Measurements from ENCODE around the gene SESN1. TPM values are rescaled to one million over a fixed set of nuclear protein-coding genes. Genes with fewer than 3 reads are reported as not detected.

SESN1 gene
- total RNA-seq, 1 experiment from 2014 or later: 1.9 TPM

DNA sequence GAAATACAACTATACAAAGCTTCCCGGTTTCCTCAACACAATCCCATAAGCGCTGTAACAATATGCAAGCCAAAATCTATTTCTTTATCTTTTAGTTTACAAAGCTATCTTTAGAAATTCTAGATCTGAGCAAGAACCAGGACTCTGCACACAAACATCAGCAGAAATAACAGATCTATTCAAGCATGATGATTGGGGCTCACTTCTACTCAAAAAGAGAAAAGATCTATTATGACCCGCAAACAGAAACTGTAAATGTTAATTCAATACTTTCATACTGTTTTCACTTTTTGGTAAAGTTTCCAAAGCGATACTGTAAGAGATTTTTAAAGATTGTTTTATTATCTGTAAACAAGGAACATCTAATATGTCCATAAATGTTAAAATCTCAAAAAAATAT lies 86.6 kb downstream of the SESN1 start:
- Histone ChIP-seq H3K4me3 (ENCODE audit: low read length) (no peak overlapping the region), H3K4me1 (ENCODE audit: low read length) (peaks cover 16% of the 10 kb centered on the region), H3K9ac (ENCODE audit: low read length) (no peak overlapping the region), H3K27me3 (ENCODE audit: low read length) (no peaks in the 10 kb centered on the region), H3K79me2 (ENCODE audit: low read length) (no peaks in the 10 kb centered on the region), H3K9me2 (replicated peaks; ENCODE audit: insufficient read depth, low read length) (no peaks in the 10 kb centered on the region), H4K20me1 (ENCODE audit: insufficient read depth, low read depth, low read length) (no peaks in the 10 kb centered on the region; the same call in 1 of the 2 replicates), H3K36me3 (ENCODE audit: insufficient read depth, low read length) (no peaks in the 10 kb centered on the region), H3K4me2 (ENCODE audit: low read depth, low read length, poor library complexity, severe bottlenecking) (peak overlapping the region; percentile 87), H3K27ac (ENCODE audit: low read length) (no peak overlapping the region), H2AFZ (ENCODE audit: low read length) (no peak overlapping the region), H3K9me3 (ENCODE audit: low read length) (no peaks in the 10 kb centered on the region)
- no peak for DNase-seq

DNA sequence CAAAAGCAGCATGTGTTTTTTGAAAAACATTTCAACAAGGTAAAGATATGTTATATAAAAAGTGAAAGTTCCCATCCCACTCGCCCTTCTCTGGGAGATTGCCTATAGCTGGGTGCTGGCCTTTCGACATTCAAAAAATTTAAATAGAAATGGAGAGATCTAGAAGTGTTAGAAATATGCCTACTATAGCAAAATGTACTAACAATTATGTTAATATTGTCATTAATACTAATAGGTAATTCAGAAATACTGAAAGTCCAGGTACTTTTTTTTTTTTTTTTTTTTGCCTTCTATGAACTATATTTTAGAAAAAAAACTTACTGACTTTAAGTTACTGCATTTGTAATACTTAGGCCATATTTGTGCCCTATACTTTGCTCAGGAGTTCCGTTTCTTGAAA lies 87.1 kb downstream of the SESN1 start:
- Histone ChIP-seq H3K9me3 (ENCODE audit: low read length) (no peaks in the 10 kb centered on the region), H2AFZ (ENCODE audit: low read length) (no peak overlapping the region), H3K4me3 (ENCODE audit: low read length) (no peak overlapping the region), H3K36me3 (ENCODE audit: insufficient read depth, low read length) (no peaks in the 10 kb centered on the region), H3K4me1 (ENCODE audit: low read length) (peaks cover 16% of the 10 kb centered on the region), H3K27ac (ENCODE audit: low read length) (no peak overlapping the region), H4K20me1 (ENCODE audit: insufficient read depth, low read depth, low read length) (no peaks in the 10 kb centered on the region; the same call in 1 of the 2 replicates), H3K79me2 (ENCODE audit: low read length) (no peaks in the 10 kb centered on the region), H3K4me2 (ENCODE audit: low read depth, low read length, poor library complexity, severe bottlenecking) (no peak overlapping the region), H3K9me2 (replicated peaks; ENCODE audit: insufficient read depth, low read length) (no peaks in the 10 kb centered on the region), H3K9ac (ENCODE audit: low read length) (no peak overlapping the region), H3K27me3 (ENCODE audit: low read length) (no peaks in the 10 kb centered on the region)
- no peak for DNase-seq

DNA sequence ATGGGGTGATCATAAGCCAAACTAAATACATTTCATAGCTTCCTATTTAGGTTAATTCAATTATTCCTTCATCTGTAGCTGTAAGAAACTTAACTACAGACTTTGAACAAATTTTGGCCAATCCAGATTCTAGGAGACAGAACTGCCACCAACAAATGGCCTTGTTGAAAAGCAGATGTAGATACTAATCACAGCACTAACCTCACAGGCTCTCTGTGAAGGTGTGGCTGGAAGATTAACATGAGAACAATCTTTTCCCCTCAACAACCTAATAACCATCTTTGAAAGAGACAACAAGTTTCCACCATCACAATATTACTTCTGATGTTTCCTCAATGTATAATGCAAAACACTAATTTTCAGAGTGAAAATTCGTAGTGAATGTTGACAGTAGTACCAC lies 87.8 kb downstream of the SESN1 start:
- H3K79me2 ChIP-seq (ENCODE audit: low read length): no peaks in the 10 kb centered on the region
- H4K20me1 ChIP-seq (ENCODE audit: insufficient read depth, low read depth, low read length): no peaks in the 10 kb centered on the region; the same call in 1 of the 2 replicates
- H3K9me3 ChIP-seq (ENCODE audit: low read length): no peaks in the 10 kb centered on the region
- H2AFZ ChIP-seq (ENCODE audit: low read length): no peak overlapping the region
- H3K27me3 ChIP-seq (ENCODE audit: low read length): no peaks in the 10 kb centered on the region
- DNase-seq: no peak
- H3K4me3 ChIP-seq (ENCODE audit: low read length): no peak overlapping the region
- H3K9me2 ChIP-seq (replicated peaks; ENCODE audit: insufficient read depth, low read length): no peaks in the 10 kb centered on the region
- no peak overlapping the region for H3K9ac ChIP-seq (ENCODE audit: low read length)
- H3K4me2 ChIP-seq (ENCODE audit: low read depth, low read length, poor library complexity, severe bottlenecking): no peak overlapping the region
- H3K36me3 ChIP-seq (ENCODE audit: insufficient read depth, low read length): no peaks in the 10 kb centered on the region
- no peak overlapping the region for H3K27ac ChIP-seq (ENCODE audit: low read length)
- peaks cover 16% of the 10 kb centered on the region for H3K4me1 ChIP-seq (ENCODE audit: low read length)

DNA sequence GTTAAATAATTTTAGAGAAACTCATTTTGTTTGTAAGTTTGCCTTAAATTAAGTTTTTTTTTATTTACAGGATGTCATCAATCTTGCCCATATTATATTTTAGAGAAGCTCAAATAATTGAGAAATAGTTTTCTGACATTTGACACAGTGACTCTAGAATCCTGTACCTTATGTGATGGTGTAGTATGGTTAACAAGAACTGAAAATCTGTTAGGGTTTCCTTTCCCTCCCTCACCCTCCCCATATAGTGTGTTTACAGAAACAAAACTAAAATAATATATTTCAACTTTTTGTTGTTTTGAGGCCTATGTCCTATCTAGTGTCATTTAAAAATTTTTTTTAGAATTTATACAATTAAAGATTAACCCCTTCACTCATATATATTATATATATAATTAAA lies 91.8 kb downstream of the SESN1 start:
- Histone ChIP-seq H3K27me3 (ENCODE audit: low read length) (no peaks in the 10 kb centered on the region), H3K9me2 (replicated peaks; ENCODE audit: insufficient read depth, low read length) (no peaks in the 10 kb centered on the region), H3K4me3 (ENCODE audit: low read length) (no peak overlapping the region), H3K27ac (ENCODE audit: low read length) (no peak overlapping the region), H3K36me3 (ENCODE audit: insufficient read depth, low read length) (no peaks in the 10 kb centered on the region), H3K79me2 (ENCODE audit: low read length) (no peaks in the 10 kb centered on the region), H2AFZ (ENCODE audit: low read length) (no peak overlapping the region), H3K4me2 (ENCODE audit: low read depth, low read length, poor library complexity, severe bottlenecking) (no peak overlapping the region), H3K4me1 (ENCODE audit: low read length) (no peaks in the 10 kb centered on the region), H4K20me1 (ENCODE audit: insufficient read depth, low read depth, low read length) (no peaks in the 10 kb centered on the region; the same call in 1 of the 2 replicates), H3K9ac (ENCODE audit: low read length) (no peak overlapping the region), H3K9me3 (ENCODE audit: low read length) (no peaks in the 10 kb centered on the region)
- no peak for DNase-seq

DNA sequence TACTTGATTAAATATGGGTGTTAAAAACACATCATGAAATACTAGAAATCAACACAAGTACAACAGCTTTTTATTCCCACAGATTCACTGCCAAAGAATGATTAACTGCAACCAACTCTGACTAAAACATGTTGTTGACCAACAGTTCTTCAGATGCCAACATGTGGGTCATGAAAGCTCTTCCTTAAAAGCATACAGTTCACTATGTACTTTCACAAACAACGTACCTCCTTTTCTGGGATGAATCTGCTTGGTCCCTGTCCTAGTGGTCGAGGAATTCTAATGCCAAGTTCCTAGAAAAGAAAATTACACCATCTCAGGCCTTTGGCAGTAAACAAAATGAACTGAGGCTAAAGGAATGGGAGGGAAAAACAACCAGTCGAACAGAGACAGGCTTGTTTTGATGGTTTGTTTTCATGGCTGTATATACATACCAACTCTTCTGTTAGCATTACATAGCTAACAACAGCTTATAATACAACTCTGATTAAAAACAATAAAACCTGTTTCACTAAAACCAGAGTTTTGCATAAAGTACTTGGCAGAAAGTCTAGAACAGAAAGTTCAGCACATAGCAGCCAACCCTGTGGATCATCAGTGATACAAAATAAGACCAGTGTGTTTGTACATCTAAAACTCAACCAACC lies 92.5 kb downstream of the SESN1 start:
- H3K9me3 ChIP-seq (ENCODE audit: low read length): no peaks in the 10 kb centered on the region
- no peaks in the 10 kb centered on the region for H3K9me2 ChIP-seq (replicated peaks; ENCODE audit: insufficient read depth, low read length)
- no peak overlapping the region for H3K4me2 ChIP-seq (ENCODE audit: low read depth, low read length, poor library complexity, severe bottlenecking)
- no peak overlapping the region for H3K4me3 ChIP-seq (ENCODE audit: low read length)
- H2AFZ ChIP-seq (ENCODE audit: low read length): no peak overlapping the region
- H3K4me1 ChIP-seq (ENCODE audit: low read length): no peaks in the 10 kb centered on the region
- no peaks in the 10 kb centered on the region for H3K36me3 ChIP-seq (ENCODE audit: insufficient read depth, low read length)
- no peaks in the 10 kb centered on the region for H3K27me3 ChIP-seq (ENCODE audit: low read length)
- H3K9ac ChIP-seq (ENCODE audit: low read length): no peak overlapping the region
- no peak overlapping the region for H3K27ac ChIP-seq (ENCODE audit: low read length)
- DNase-seq: no peak
- H3K79me2 ChIP-seq (ENCODE audit: low read length): no peaks in the 10 kb centered on the region
- no peaks in the 10 kb centered on the region; the same call in 1 of the 2 replicates for H4K20me1 ChIP-seq (ENCODE audit: insufficient read depth, low read depth, low read length)

DNA sequence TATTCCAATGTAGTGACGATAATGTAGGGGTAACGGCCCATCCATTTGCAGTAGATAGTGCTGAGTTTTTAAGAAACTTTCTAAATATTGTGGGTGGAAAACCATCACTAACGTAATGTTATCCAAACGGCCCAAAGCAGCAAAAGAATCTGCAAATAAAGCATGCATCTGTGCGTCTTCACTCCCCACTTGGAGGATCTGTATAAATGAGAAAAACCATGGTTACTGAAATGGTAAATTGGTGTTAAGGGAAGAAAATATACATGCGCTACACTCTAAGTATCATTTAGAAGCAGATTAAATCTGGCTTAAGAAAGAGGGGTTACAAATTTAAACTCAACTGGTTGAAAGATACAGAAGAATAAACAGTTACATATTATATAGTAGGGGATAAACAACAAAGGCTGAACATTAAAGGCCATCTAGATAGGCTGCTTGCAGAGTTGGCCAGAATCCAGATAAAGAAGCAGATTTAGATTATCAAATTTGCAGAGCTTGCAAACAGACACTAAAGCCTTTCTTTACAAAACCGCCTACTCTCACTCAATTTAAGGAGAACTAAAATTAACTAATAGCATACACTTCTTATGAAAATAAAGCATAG lies 93.3 kb downstream of the SESN1 start:
- no peaks in the 10 kb centered on the region for H3K27me3 ChIP-seq (ENCODE audit: low read length)
- no peak overlapping the region for H3K9ac ChIP-seq (ENCODE audit: low read length)
- H3K4me3 ChIP-seq (ENCODE audit: low read length): no peak overlapping the region
- no peak for DNase-seq
- no peaks in the 10 kb centered on the region for H3K4me1 ChIP-seq (ENCODE audit: low read length)
- no peaks in the 10 kb centered on the region for H3K79me2 ChIP-seq (ENCODE audit: low read length)
- no peak overlapping the region for H2AFZ ChIP-seq (ENCODE audit: low read length)
- H3K27ac ChIP-seq (ENCODE audit: low read length): no peak overlapping the region
- no peaks in the 10 kb centered on the region; the same call in 1 of the 2 replicates for H4K20me1 ChIP-seq (ENCODE audit: insufficient read depth, low read depth, low read length)
- H3K9me3 ChIP-seq (ENCODE audit: low read length): no peaks in the 10 kb centered on the region
- H3K4me2 ChIP-seq (ENCODE audit: low read depth, low read length, poor library complexity, severe bottlenecking): no peak overlapping the region
- no peaks in the 10 kb centered on the region for H3K36me3 ChIP-seq (ENCODE audit: insufficient read depth, low read length)
- no peaks in the 10 kb centered on the region for H3K9me2 ChIP-seq (replicated peaks; ENCODE audit: insufficient read depth, low read length)

DNA sequence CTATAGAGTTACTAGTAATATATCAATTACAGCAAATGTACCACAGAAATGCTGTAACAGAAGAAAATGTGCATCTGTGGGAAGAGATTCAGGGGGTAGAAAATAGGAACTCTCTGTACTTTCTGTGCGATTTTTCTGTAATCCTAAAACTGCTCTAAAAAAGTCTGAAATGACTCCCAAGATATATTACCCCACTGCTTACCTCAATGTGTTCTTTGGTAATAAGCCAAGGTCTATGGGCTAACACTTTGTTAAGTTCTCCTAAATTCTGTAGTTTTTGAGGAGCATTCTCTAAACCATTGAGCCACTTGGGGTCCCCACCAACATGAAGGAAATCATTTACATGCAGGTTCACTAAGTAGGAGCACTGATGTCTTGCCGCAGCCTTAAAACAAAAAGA lies 94.4 kb downstream of the SESN1 start:
- no peaks in the 10 kb centered on the region for H3K27me3 ChIP-seq (ENCODE audit: low read length)
- H4K20me1 ChIP-seq (ENCODE audit: insufficient read depth, low read depth, low read length): no peaks in the 10 kb centered on the region
- no peak overlapping the region for H3K4me2 ChIP-seq (ENCODE audit: low read depth, low read length, poor library complexity, severe bottlenecking)
- H3K79me2 ChIP-seq (ENCODE audit: low read length): no peaks in the 10 kb centered on the region
- H3K9me2 ChIP-seq (replicated peaks; ENCODE audit: insufficient read depth, low read length): no peaks in the 10 kb centered on the region
- no peaks in the 10 kb centered on the region for H3K4me1 ChIP-seq (ENCODE audit: low read length)
- no peak overlapping the region for H3K27ac ChIP-seq (ENCODE audit: low read length)
- H3K9ac ChIP-seq (ENCODE audit: low read length): no peak overlapping the region
- DNase-seq: no peak
- H3K9me3 ChIP-seq (ENCODE audit: low read length): no peaks in the 10 kb centered on the region
- H3K4me3 ChIP-seq (ENCODE audit: low read length): no peak overlapping the region
- H2AFZ ChIP-seq (ENCODE audit: low read length): no peak overlapping the region
- no peaks in the 10 kb centered on the region for H3K36me3 ChIP-seq (ENCODE audit: insufficient read depth, low read length)

DNA sequence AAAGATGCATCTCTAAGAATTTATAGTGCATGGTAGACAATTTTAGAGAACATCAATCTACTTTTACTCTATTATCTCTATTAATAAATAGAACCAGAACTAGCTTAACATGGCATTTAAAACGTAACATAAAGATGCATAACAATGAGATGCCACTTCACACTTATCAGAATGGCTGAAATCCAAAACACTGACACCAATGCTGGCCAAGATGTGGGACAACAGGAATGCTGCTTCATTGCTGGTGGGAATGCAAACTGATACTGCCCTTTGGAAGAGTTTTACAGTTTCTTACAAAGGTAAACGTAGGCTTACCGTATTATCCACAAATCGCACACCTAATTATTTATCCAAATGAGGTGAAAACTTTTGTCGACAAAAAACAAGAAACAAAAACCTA lies 95.2 kb downstream of the SESN1 start:
- Histone ChIP-seq H4K20me1 (ENCODE audit: insufficient read depth, low read depth, low read length) (no peaks in the 10 kb centered on the region), H3K9ac (ENCODE audit: low read length) (no peak overlapping the region), H3K36me3 (ENCODE audit: insufficient read depth, low read length) (no peaks in the 10 kb centered on the region), H3K4me2 (ENCODE audit: low read depth, low read length, poor library complexity, severe bottlenecking) (no peak overlapping the region), H3K4me1 (ENCODE audit: low read length) (no peaks in the 10 kb centered on the region), H3K79me2 (ENCODE audit: low read length) (no peaks in the 10 kb centered on the region), H3K27me3 (ENCODE audit: low read length) (no peaks in the 10 kb centered on the region), H2AFZ (ENCODE audit: low read length) (no peak overlapping the region), H3K9me2 (replicated peaks; ENCODE audit: insufficient read depth, low read length) (no peaks in the 10 kb centered on the region), H3K27ac (ENCODE audit: low read length) (no peak overlapping the region), H3K4me3 (ENCODE audit: low read length) (no peak overlapping the region), H3K9me3 (ENCODE audit: low read length) (no peaks in the 10 kb centered on the region)
- no peak for DNase-seq
